T-helper 1 cell treated with Interleukin-12 subunit alpha and Interleukin-12 subunit beta and Interleukin-4 antibody, amounts not matched to agents 30 ng/mL and 1 ng/mL, for 36 hours (primary cell): ENCODE results near the gene ITGA11. TPM values are rescaled to one million over a fixed set of nuclear protein-coding genes. Genes with fewer than 3 reads are reported as not detected.

Experiments used
- intact Hi-C: fragments of 100-400 bp; cut with micrococcal nuclease; formaldehyde crosslinking; loops from one replicate; pipeline ENCODE4 v1.15.1; 2024
- total RNA-seq: library from RNA; stranded (reverse); gene quantifications from 2 replicates; pipeline ENCODE4 v1.2.3, GENCODE V29; 2022

ITGA11 gene
- total RNA-seq, 1 donor from 2014 or later: 1.7 TPM

DNA sequence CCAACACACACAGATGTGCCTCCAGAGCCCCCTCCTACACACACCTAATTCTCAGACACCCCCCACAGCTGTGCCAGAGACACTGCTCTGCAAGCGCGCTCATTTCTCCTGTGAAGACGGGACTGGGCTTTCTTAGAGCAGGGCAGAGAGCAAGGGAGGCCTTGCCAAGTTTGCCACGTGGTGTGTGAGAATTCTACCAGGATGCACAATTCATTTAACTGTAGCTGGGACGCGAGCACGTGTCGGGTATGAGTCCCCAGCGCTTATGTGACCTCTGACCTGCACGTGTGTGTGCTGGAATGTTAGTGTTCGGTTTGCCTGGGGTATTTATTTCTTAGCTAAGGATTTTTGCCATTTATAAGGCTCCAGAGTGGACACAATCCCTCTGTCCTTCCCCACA lies 117.4 kb downstream of the ITGA11 start:
- intact Hi-C loops: no loop called here

- intact Hi-C loops: no loop called here
Observed at GRCh38 chr15:68313501-68314410, 118.2 kb downstream of the ITGA11 start.

GRCh38 chr15:68312701-68313204 lies 119.2 kb downstream of the ITGA11 start:
- intact Hi-C loops: no loop called here

GRCh38 chr15:68311859-68312557 lies 120.0 kb downstream of the ITGA11 start:
- intact Hi-C loops: no loop called here

GRCh38 chr15:68311464-68311835 lies 120.5 kb downstream of the ITGA11 start:
- intact Hi-C loops: no loop called here

DNA sequence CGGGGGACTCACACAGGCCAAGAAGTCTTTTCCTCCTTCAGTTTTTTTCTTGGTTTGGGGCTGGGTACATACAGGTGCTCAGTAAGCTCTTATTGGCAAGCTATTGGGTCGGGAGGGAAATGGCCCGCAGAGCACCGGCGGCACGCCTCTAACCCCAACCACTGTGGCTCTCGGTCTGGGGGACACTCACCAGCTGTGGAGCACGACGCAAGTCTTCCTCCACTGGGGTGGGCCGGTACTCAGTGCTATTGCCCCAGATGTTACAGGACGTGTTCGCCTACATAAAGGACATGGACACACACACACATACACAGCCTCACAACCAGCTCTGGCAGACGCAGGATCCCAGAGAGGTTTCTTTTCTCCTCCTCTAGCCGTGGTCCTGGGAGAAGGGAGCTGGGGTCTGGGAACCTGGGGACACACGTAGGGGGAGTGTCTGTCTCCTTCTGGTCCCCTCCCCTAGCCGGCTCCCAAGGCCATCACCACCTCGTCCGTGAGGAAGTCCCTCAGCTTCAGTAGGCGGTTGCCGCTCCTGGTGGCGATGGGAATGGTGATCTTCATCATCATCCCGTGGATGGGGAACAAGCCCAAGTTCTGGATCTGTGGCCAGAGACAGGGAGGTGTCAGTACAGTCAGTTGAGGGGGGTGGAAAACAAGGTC lies 121.0 kb downstream of the ITGA11 start:
- intact Hi-C loops: no loop called here

DNA sequence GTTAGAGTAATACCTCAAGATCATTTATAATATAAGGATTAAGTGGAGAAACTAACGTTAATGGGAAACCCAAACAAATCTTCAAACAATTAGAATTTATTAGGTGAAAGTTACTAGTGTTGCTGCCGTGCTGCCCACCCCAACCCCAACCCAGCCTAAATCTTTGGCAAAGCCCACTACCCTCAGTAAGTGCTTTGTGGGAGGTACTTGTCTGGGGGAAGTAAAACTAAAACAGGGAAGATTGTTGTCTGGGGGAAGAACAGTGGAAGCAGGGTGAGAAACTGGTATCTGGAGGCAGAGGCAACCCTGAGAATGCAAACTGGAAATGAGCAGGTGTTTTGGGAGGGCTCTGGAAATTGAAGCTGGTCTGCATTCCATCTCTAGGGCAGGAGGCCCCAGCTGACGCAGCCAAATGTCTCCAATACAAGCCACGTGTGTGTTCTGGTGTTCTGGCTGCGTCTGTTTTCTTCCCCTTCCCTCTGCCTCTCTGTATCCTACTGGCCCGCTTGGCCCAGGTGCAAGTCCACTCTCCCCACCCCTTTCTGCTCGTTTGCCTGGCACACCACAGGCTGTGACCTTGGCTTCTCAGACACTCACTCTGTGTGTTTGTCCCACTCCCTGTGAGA lies 121.7 kb downstream of the ITGA11 start:
- intact Hi-C loops: no loop called here

DNA sequence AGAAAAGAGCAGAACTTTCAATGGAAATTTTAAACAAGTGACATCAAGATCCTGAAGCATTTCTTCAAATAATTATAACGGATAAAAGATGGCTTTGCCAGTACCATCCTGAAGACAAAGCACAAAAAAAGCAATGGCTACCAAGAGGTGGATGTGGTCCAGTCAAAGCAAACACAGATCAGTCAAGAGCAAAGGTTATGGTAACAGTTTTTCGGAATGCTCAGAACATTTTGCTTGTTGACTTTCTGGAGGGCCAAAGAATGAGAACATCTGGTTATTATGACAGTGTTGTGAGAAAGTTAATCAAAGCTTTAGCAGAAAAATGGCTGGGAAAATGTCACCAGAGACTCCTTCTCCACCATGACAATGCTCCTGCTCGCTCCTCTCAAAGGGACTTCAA lies 122.9 kb downstream of the ITGA11 start:
- intact Hi-C loops: no loop called here

- intact Hi-C loops: loop anchor here (2.0 kb wide), 1 partner anchor 243 kb away; no protein-coding TSS in a partner anchor
Observed at GRCh38 chr15:68307131-68307928, 124.6 kb downstream of the ITGA11 start.

DNA sequence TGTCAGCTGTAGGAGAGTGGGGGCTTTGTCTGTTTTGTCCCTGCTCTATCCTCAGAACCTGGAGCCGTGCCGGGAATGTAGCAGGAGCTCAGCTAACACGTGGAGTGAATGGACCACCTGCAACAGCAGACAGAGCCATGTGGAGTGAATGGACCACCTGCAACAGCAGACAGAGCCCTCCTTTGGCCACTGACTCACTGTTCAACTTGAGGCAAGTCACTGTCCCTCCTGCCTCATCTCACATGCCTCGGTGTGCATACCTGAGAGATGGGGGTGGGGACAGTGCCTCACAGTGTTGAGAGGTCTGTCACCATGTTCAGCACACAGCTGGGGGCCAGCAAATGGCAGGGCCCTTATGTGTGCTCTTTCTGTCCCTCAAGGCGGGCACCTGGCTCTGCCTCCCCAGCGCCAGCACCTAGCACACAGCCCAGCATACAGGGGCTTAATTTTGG lies 126.5 kb downstream of the ITGA11 start:
- intact Hi-C loops: no loop called here

- intact Hi-C loops: no loop called here
Observed at GRCh38 chr15:68304589-68305337, 127.2 kb downstream of the ITGA11 start.

DNA sequence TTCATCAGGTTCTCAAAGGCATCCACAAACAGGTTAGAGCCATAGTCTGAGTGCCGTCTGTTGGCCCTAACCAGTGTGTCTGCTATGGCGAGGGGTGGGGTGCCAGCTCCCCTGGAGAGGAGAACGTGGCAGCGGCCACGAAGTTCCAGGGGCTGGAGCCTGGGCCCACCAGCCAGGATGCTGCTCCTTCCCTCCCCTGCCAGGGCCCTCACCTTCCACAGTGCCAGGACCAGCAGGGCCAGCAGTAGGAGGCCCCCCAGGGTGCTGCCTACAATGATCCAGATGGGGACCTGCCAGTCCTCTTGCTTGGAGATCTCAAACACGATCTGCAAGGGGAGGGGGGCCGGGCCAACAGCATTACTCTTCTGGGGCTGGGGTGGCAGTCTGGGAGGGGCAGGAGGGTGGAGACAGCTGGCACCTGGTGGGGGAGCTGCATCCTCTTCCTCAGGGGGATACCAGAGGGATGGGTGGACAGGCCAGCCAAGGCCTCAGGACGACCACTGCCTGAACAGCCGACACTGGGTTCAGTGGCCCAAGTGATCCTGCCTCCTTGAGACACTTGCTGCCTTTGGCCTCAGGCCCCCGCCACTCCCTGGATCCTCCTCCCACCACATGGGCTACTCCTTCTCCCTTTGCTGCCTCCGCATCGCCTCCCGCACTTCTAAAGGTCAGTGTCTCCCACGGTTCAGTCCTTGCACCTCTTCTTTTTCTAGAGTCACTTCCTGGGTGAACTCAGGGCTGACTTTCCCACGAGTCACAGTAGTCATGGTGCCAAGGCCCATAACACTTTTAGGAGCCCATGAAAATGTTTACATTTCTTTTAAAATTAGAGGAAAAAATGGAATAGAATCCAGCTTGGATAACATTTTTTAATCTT lies 128.2 kb downstream of the ITGA11 start:
- intact Hi-C loops: no loop called here

DNA sequence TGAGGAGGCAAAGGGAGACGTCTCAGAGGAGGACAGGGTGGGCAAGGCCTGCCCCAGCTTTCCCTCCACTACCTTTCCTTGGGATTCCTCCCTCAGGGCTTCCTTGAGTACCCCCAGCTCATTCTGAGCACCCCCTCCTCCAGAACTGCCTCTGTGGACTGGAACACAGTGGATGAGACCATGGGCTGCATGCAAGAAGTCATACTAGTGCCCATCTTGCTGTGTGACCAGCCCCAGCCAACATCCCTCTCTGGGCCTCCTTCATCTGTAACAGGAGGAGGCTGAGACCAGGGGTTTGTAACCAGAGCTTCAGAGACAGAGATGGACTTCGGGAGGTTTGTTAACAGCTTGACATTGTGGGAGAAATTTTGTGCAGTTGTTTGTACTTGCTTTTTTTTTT lies 128.8 kb downstream of the ITGA11 start:
- intact Hi-C loops: no loop called here

GRCh38 chr15:68302729-68303128 lies 129.2 kb downstream of the ITGA11 start:
- intact Hi-C loops: no loop called here

DNA sequence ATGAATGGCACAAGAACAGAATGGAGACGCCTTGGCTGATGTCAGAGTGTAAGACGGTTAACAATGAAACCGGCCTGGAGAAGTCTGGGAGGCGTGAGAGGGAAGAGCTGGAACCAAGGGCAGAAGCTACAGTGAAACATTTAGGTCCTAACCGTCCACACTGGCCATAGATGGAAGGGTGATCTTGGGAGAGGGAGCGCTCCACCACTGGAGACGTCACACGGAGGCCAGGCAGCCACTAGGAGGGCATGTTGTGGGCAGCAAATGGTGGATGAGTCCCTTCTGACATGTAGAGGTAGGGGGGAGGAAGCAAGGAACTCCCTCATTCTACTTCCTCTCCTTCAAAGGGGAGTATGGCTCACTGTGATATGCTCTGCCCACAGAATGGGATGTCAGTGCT lies 130.7 kb downstream of the ITGA11 start:
- intact Hi-C loops: no loop called here

DNA sequence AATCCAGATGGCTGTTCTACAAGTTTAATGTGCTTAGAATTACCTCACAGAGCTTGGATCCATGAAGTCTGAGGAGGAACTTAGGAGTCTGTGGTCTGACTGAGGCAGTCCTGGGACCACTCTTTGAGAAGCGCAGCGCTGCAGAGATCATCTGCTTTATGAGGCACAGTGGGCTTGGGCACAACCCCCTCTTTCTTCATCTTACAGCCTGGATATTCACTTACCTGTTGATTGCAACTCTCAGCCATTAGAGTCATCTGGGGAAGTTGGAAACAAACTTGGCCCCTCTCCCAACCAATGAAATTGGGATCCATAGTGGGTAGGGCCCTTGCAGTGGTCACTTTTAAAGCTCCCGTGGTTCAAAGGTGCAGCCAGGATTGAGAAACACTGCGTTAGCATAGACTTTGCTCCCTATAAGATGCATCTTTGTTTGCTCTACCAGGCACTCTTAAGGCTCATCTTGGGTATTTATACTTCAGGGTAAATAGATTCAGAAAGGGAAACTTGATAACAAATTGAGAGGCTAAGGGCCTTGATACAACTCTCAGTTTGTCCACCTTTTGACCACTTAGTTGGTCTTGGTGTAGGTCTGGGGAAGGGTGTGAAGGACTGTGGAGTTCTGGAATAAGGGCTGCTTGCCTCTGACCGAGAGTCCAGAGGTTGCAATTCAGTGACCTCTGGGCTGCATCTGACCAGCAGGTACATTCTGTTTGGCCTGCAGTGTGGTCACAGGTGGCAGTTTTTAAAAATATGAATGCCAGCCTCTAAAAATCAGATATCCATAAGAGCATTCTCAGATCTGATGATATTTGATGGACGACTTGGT lies 131.6 kb downstream of the ITGA11 start:
- intact Hi-C loops: no loop called here

DNA sequence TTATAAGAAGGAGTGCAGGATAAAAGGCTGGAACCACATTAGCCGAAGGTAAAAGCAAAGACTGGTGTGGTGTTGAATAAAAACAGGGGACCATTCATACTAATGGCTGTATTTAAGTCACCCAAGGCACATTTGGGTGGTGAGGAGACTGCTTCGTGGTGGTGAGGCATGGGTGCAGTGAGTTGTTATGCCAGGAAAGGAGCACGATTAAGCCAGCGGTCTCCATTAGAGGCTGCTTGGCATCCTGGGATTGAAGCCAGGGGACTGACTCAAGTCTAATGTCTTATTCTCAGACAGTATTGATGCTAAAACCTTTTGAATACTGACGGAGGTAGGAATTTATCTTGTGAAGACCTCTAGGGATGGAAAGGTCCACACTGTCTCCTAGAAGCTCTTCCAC lies 132.5 kb downstream of the ITGA11 start:
- intact Hi-C loops: loop anchor here (1.0 to 2.0 kb wide), 2 partner anchors 21 to 47 kb away; no protein-coding TSS in a partner anchor
